HepG2 (cell line): Measurements from ENCODE around the gene COMMD3. TPM values are rescaled to one million over a fixed set of nuclear protein-coding genes. Genes with fewer than 3 reads are reported as not detected.
A peak's percentile ranks its signal among the peaks of the same experiment; 100 is the strongest.

Experiments used
- AKAP8 ChIP-seq: sonication (generic); formaldehyde crosslinking; IDR thresholded peaks from 2 replicates; pipeline ENCODE4 v1.5.1; 2020; ENCODE audit warnings: mild to moderate bottlenecking, missing genetic modification reagents
- BRD4 ChIP-seq: sonication (generic); formaldehyde crosslinking; IDR thresholded peaks from 2 replicates; pipeline ENCODE4 v1.4.0; 2020; ENCODE audit warnings: missing genetic modification reagents
- GATAD2A ChIP-seq: IDR thresholded peaks from 2 replicates; pipeline ENCODE4 v1.6.1; 2016
- GTF3A ChIP-seq: sonication (generic); formaldehyde crosslinking; conservative IDR thresholded peaks from 2 replicates; pipeline ENCODE4 v1.4.0; 2020; ENCODE audit warnings: mild to moderate bottlenecking, missing genetic modification reagents
- HOXA7 ChIP-seq: sonication (generic); formaldehyde crosslinking; IDR thresholded peaks from 2 replicates; pipeline ENCODE4 v1.8.1; 2022; ENCODE audit warnings: mild to moderate bottlenecking, missing genetic modification reagents, moderate library complexity
- MED8 ChIP-seq: sonication (generic); formaldehyde crosslinking; IDR thresholded peaks from 2 replicates; pipeline ENCODE4 v1.8.1; 2023; ENCODE audit warnings: mild to moderate bottlenecking, missing genetic modification reagents; ENCODE audit not compliant: insufficient replicate concordance
- MYC ChIP-seq: sonication (generic); formaldehyde crosslinking; IDR thresholded peaks from 2 replicates; pipeline ENCODE4 v1.9.0; 2021; ENCODE audit warnings: missing genetic modification reagents, borderline replicate concordance
- PHF8 ChIP-seq: sonication (generic); formaldehyde crosslinking; IDR thresholded peaks from 2 replicates; pipeline ENCODE4 v1.5.0; 2020; ENCODE audit warnings: missing genetic modification reagents
- RXRA ChIP-seq: sonication (generic); formaldehyde crosslinking; IDR thresholded peaks from 2 replicates; pipeline ENCODE4 v1.5.1; 2020; ENCODE audit warnings: missing genetic modification reagents
- RXRB ChIP-seq: IDR thresholded peaks from 2 replicates; pipeline ENCODE4 v1.6.1; 2016; ENCODE audit warnings: borderline replicate concordance, missing genetic modification reagents, missing compliant biosample characterization
- SP140L ChIP-seq: sonication (generic); formaldehyde crosslinking; IDR thresholded peaks from 2 replicates; pipeline ENCODE4 v1.4.0; 2020; ENCODE audit warnings: missing genetic modification reagents, borderline replicate concordance
- SSRP1 ChIP-seq: IDR thresholded peaks from 2 replicates; pipeline ENCODE4 v1.6.1; 2016; ENCODE audit warnings: control low read depth
- YY1 ChIP-seq: IDR thresholded peaks from 2 replicates; pipeline ENCODE4 v1.6.1; 2011; ENCODE audit warnings: low read length, low read depth, moderate library complexity, mild to moderate bottlenecking; ENCODE audit not compliant: insufficient read depth, insufficient replicate concordance
- ZC3H13 ChIP-seq: sonication (generic); formaldehyde crosslinking; IDR thresholded peaks from 2 replicates; pipeline ENCODE4 v1.8.1; 2023; ENCODE audit warnings: mild to moderate bottlenecking, missing genetic modification reagents, moderate library complexity
- ZNF350 ChIP-seq: sonication (generic); formaldehyde crosslinking; IDR thresholded peaks from 2 replicates; pipeline ENCODE4 v1.4.0; 2020; ENCODE audit warnings: mild to moderate bottlenecking, low read depth, missing genetic modification reagents, borderline replicate concordance
- ZSCAN31 ChIP-seq: sonication (generic); formaldehyde crosslinking; IDR thresholded peaks from 2 replicates; pipeline ENCODE4 v1.5.0; 2020; ENCODE audit warnings: low read depth, mild to moderate bottlenecking, missing genetic modification reagents
- polyA plus RNA-seq, 8 experiments: library from polyadenylated mRNA; depleted of rRNA in 3 of 8; stranded (reverse) in 7 of 8; unstranded in 1 of 8; fragments of >200 nt; fragmentation: Illumina TruSeq in 4 of 8; extraction: Trizol in 4 of 8; gene quantifications; 2 replicates each; pipeline versions ENCODE4 v1.2.1 to v1.2.3, GENCODE V29; 2011 to 2016; ENCODE audit warnings: low read depth in 4 of 8, missing spikeins in 1 of 8, mixed read lengths in 1 of 8; ENCODE audit not compliant: insufficient read depth in 1 of 8
- total RNA-seq, 5 experiments: library from RNA; depleted of rRNA; stranded (reverse); fragments of >200 nt; fragmentation: Illumina TruSeq; extraction: Trizol; gene quantifications; 2 replicates each; pipeline ENCODE4 v1.2.3, GENCODE V29; 2016; ENCODE audit warnings: low read depth in 1 of 5
- TF ChIP-seq, protein P1 (sequence below), 2 experiments: fragments of 450-650 bp in 1 of 2; sonication (generic) in 1 of 2; formaldehyde crosslinking in 1 of 2; IDR thresholded peaks; 2 replicates each; pipeline versions ENCODE4 v1.6.1 to v1.8.0; 2016 to 2022; ENCODE audit warnings: antibody characterized with exemption in 1 of 2, mild to moderate bottlenecking in 1 of 2, missing genetic modification reagents in 1 of 2
- TF ChIP-seq, protein P2 (sequence below): sonication (generic); formaldehyde crosslinking; IDR thresholded peaks from 2 replicates; pipeline ENCODE4 v1.9.0; 2021; ENCODE audit warnings: missing genetic modification reagents, borderline replicate concordance
- TF ChIP-seq, protein P3 (sequence below): sonication (generic); formaldehyde crosslinking; IDR thresholded peaks from 2 replicates; pipeline ENCODE4 v1.4.0; 2020; ENCODE audit warnings: missing genetic modification reagents

COMMD3 gene
- total and polyA plus RNA-seq, 2 of the 13 experiments (the other 11 are each of a cell fraction or from before 2014, with no cell fraction given) = 38.7 to 54.4 TPM

DNA sequence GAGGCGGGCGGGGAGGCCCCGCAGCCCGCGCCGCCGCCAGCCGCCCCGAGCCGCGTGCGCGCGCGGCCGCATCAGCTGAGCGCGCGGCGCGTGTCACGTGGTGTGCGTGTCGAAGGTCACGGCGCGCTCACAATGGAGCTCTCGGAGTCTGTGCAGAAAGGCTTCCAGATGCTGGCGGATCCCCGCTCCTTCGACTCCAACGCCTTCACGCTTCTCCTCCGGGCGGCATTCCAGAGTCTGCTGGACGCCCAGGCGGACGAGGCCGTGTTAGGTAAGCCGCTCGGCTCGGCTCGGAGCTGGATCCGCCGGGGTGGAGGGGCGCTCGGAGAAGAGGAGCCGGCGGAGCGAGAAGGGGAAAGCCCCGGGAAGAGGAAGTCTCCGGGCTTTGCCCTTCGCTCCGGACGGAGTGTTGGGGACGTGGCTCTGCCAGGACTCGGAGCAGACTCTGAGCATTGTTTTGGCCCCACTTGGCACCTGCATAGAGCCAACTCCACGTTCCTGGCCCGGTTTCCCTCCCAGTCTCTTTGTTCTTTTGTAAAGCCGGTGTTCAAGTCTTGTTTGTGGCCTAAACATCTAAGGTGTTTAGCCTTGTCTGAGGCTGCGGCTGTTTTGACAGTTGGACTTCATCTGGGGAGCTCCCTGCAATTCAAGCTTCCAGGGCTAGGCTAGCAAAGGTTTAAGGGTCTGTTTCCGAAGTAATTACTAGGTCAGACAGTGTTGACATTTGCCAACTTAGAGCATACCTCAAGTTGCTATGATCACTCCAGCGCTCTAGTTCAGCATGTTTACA lies at the start of gene COMMD3 (continued):
- TF ChIP-seq GATAD2A (CRISPR knock-in tag) (no peak), RXRA (CRISPR knock-in tag) (peak; percentile 58), ZNF350 (CRISPR knock-in tag) (peak; percentile 52; the same call in 1 of the 2 replicates), ZC3H13 (CRISPR knock-in tag) (peak; percentile 81; the same call in 1 of the 2 replicates), PHF8 (CRISPR knock-in tag) (peak; percentile 96), RXRB (CRISPR knock-in tag) (peak; percentile 30; the same call in 1 of the 2 replicates), SP140L (peak; percentile 66; the same call in 1 of the 2 replicates), HOXA7 (CRISPR knock-in tag) (no peak), ZSCAN31 (CRISPR knock-in tag) (peak; percentile 61), SSRP1 (no peak), AKAP8 (CRISPR knock-in tag) (no peak), MED8 (CRISPR knock-in tag) (peak; percentile 66), GTF3A (CRISPR knock-in tag) (no peak), BRD4 (CRISPR knock-in tag) (no peak), YY1 (peak; percentile 58), MYC (CRISPR knock-in tag) (peak; percentile 71; the same call in 1 of the 2 replicates)
- TF ChIP-seq, protein P1, sequence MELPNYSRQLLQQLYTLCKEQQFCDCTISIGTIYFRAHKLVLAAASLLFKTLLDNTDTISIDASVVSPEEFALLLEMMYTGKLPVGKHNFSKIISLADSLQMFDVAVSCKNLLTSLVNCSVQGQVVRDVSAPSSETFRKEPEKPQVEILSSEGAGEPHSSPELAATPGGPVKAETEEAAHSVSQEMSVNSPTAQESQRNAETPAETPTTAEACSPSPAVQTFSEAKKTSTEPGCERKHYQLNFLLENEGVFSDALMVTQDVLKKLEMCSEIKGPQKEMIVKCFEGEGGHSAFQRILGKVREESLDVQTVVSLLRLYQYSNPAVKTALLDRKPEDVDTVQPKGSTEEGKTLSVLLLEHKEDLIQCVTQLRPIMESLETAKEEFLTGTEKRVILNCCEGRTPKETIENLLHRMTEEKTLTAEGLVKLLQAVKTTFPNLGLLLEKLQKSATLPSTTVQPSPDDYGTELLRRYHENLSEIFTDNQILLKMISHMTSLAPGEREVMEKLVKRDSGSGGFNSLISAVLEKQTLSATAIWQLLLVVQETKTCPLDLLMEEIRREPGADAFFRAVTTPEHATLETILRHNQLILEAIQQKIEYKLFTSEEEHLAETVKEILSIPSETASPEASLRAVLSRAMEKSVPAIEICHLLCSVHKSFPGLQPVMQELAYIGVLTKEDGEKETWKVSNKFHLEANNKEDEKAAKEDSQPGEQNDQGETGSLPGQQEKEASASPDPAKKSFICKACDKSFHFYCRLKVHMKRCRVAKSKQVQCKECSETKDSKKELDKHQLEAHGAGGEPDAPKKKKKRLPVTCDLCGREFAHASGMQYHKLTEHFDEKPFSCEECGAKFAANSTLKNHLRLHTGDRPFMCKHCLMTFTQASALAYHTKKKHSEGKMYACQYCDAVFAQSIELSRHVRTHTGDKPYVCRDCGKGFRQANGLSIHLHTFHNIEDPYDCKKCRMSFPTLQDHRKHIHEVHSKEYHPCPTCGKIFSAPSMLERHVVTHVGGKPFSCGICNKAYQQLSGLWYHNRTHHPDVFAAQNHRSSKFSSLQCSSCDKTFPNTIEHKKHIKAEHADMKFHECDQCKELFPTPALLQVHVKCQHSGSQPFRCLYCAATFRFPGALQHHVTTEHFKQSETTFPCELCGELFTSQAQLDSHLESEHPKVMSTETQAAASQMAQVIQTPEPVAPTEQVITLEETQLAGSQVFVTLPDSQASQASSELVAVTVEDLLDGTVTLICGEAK (IDR thresholded peaks at IDR 0.05) = no peak
- TF ChIP-seq, protein P1 (CRISPR knock-in tag; IDR thresholded peaks at IDR 0.05) = peak; percentile 68
- TF ChIP-seq, protein P2, sequence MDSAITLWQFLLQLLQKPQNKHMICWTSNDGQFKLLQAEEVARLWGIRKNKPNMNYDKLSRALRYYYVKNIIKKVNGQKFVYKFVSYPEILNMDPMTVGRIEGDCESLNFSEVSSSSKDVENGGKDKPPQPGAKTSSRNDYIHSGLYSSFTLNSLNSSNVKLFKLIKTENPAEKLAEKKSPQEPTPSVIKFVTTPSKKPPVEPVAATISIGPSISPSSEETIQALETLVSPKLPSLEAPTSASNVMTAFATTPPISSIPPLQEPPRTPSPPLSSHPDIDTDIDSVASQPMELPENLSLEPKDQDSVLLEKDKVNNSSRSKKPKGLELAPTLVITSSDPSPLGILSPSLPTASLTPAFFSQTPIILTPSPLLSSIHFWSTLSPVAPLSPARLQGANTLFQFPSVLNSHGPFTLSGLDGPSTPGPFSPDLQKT (CRISPR knock-in tag) = no peak
- TF ChIP-seq, protein P3, sequence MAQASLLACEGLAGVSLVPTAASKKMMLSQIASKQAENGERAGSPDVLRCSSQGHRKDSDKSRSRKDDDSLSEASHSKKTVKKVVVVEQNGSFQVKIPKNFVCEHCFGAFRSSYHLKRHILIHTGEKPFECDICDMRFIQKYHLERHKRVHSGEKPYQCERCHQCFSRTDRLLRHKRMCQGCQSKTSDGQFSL = peak; percentile 46; the same call in 1 of the 2 replicates
